ENCODE results near the gene RIMS3.
"Not testable (repeated sequence)": the region's sequence is repeated elsewhere in the genome, so short reads cannot be mapped to it uniquely, and the experiment has no call there.

RIMS3 gene

DNA sequence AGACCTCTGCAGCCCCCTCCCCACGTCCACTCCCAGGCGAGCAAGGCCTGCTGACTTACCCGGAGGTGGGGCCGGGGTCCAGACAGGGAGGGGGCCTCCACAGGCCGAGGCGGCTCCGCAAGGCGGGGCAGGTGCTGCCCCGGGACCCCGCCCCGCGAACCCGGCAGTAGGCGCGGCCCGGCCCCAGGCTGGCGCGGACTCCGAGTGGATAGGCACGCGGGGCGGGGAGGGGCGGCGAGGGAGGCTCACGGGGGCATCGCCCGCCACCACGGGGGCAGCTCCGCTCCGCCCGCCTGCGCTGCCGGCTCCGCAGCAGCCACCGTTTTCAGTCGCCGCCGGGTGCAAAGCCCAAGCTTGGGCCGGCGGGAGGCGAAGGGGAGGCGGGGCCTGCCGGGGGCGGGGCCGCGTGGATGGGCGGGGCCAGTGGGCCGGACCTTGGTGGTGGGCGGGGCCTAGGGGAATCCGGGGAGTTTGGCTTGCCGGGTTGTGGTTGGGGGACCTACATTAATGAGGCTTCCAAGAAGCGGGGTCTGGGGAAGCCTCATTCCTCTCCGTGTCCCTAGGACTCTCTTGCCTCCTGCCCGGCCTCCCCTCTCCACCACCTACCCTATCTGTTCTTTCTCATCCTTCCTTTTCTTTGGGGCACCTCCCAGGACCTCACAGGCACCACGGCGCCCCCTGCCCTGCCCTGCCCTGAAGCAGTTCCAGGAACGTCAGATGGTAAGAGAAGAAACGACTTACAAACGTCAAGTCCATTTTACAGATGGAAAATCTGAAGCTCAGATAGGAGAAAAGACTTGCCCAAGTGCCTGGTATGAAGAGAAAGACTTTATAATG, at the start of gene RIMS3:
TSS of gene RIMS3 (minus strand) at position 348 of the 837 bp plus-strand sequence. CDS start 23,757 bp downstream, outside the sequence.
- peak; percentile 84 for DNase-seq

DNA sequence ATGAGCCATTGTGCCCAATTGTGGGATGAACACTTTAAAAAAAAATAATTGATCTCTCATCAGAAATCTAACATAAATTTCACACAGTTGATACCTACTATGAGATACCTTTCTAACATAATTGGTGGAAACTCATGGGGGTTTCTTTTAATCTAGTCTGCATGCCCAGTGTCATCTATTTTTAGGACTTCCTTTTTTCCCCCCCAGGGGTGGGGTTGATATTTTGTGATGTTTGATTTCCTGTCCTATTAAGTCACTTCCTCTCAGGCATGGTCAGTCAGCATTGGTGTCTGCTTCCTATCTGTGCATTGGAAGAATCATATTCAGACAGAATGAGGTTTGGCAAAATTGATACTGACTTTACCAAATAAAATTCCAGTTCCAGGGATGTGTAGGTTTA, 47.5 kb upstream of the RIMS3 start:
- no peak for DNase-seq

DNA sequence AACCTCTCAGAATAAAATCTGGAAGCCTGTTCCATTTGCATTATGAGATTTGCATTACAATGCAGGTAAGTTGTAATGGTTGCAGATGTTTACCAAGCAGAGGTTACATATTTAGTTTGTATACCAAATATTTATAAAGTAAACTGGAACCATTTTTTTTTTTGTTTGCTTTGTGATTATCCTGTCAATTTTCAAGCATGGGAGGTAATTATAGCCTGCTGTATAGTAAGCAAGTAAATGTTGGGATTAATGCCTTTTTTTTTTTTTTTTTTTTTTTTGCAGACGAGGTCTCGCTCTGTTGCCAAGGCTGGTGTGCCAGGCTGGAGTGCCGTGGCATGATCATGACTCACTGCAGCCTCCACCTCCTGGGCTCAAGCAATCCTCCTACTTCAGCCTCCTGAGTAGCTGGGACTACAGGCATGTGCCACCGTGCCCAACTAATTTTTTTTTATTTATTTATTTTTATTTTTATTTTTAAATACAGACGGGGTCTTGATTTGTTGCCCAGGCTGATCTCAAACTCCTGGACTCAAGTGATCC, 47.0 kb upstream of the RIMS3 start:
- DNase-seq = no peak

DNA sequence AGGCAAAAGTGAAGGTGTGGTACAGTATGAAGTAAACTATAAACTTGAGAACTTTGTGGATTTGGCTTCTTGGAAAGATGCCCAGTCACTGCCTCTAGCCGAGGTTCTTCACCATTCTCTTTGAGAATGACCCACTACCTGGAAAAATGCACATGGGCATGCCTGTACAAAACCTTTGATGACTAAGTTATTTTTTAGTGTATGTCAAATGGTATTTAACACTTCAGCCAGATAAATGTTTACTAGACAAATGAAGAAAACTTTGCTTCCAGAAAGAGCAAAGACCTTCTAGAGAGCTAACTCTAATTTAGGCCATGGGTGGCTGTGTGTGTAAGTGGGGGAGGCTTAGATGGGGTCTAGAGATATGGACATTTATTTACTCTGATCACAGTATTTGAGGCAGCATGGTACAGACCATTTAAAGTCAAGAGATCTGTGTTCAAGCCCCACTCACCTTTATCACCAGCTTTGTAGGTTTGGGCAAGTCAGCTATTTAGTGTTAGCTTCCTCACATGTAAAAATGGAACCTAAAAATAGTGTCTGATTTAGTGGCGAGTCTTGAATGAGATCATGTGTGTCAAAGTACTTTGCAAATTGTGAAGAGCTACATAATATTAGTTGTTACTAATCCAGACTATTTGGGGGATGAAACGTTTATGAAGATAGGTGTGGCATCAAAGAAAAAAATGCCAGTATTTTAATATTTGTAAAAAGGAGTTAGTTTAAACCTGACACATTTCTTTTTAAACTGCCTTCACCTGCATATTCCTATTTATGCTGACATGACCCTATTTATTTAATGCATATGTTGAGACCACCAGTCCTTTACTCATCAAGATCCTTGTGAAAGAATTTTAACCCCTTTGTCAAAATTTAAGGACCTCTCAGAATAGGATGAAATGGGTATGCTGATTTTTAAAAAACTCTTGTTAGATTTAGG, 46.3 kb upstream of the RIMS3 start:
- DNase-seq = no peak

DNA sequence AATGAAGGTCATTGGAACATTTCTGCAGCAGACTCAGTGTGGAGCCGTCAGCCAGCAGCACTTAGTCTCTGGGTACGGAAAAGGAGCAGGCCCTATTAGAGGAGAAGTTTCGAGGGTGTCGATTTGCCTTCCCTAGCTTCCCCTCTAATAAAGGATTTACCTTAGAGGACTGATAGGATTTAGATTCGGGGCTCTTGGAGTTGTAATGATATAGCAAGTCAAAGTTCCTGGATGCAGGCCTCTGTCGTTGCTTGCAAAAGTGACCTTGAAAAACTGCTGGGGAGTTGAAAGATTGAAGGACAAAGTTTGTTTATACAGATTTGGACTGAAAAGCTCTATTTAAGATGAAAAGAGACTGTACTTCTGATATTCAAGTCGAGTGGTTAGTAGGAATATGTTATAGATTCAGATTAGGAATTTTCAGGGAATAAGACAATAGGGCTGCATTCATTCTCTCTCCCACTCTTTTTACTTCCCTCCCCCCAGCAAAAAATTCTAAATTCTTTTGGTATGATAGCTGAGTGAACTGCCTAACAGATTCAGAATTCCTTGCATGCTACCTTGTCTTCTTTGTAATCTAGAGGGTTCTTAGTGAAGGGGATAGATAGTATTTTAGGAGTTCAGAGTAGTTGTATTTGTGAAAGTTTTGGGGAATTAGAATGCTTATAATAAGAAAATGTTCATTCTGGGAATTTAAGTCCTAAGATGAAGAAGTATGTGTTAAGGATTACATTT, 45.3 kb upstream of the RIMS3 start:
- DNase-seq = no peak

DNA sequence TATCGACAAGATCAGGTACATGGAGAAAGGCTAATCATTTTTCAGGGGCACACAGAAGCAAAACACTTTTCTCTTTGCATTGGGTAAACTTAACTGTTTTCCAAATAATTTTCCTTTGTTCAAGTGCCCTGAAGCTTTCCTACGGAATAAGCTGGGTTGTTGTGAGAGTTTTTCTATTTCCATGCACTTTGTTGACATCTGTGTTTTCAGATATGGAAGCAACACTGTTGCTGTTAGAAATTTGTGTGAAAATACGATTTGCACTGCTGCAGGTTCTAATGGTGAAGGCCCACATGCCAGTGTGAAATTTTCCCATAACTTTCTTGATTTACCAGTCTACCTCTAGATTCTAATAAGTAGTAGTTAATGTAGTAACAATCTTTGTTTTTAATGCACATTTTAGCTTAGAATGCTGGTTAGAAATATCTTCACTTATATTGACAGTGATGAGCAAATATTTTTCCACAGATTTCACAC, 44.4 kb upstream of the RIMS3 start:
- DNase-seq = no peak

DNA sequence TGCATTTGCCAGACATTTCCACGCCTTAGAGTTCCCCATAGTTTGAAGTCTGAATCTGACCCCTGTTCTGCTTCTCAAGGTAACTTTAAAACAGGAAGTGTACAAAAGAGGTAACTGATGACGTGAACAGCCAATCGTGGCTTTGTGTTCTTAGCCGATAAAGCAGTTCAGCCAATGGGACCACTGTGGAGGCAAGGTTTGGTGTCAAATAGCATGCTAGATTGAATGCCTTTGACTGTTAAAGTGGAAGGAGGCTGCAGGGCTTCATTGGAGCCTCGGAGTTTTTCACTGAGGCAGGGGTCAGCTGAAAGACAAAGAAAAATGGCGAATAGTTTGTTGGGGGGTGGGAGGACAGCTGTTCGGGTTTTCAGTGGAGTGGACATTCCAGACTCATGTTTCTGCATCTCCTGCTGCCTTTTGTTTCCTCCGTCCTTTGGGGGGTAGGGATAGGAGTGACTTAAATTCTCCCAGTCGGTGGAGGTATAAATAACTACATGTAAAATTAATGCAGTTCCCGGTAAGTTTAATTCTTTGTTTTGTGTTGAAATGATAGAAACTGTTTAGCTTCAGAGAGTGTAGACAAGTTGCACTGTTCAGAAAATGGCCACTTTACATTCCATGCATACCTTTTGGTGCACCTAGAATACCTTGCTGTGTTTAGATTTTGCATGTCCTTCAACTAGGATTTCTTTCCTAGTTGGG, 43.8 kb upstream of the RIMS3 start:
- DNase-seq = peak; percentile 64

DNA sequence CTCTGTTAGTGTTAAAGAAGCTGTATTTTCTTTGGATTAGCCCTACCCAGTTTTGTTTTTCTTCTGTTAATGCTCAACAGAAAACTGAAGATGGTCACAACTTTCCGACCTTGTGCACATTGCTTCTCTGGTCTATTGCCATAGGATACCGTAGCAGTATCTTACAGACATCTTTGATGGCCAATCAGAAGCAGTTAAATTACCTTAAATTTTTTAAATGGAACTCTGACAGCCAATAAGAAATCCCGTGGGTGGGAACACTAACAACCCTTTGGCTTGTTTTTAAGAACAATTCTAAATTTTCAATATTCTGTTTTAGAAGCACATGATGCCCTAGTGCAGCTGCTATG, 43.2 kb upstream of the RIMS3 start:
- no peak for DNase-seq

DNA sequence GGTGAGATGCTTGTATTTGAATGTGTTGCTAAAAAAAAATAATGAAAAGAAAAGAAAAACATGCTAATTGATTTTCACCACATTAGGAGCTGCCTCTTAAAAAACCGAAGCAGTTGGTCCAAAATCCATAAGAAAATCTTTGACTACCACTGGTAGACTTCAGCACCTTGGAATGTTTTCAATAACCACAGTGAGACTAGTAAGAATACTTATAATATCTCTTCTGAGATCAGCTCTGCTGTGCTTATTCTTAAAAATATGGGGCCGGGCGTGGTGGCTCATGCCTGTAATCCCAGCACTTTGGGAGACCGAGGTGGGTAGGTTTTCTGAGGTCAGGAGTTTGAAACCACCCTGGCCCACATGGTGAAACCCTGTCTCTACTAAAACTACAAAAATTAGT, 41.1 kb upstream of the RIMS3 start:
- no peak for DNase-seq

DNA sequence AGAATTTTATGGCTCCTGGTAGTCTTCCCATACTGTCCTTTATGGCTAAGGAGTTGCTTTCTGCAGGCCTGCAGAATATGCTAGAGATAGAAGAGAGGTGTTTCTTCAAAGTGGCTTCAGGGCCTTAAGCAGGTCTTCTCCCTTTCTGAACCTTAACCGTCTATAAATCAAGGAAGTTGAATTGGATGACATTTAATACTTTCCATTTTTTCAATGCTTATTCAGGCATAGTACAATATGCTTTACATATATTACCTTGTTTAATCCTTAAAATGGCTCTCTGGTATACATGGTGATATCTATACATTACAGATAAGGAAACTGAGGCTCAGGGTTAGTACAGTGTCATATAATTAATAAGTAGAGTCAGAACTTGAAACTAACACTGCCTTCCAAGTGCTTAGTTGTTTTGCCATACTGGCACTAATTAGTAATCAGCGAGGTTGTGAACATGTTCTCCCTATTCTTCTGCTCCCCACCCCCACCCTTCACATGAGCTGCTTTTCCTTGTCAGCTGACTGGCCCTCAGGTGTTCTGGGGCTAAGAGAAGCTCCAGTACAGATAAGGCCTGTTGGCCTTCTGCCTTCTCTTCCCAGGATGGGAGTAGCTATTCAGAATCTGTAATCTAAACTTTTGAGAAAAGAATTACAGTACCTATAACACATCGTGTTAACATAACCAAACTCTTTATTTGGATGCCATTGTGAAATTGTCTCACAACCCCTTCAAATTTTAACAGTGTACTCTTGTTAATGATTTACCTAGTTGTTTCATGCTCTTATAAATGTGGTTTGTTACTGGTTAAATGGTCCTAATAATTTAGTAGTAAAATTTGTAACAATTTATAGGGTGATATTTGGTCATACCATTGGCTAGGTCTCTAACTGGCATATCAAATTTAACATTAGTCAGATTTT, 39.6 kb upstream of the RIMS3 start:
- no peak for DNase-seq

DNA sequence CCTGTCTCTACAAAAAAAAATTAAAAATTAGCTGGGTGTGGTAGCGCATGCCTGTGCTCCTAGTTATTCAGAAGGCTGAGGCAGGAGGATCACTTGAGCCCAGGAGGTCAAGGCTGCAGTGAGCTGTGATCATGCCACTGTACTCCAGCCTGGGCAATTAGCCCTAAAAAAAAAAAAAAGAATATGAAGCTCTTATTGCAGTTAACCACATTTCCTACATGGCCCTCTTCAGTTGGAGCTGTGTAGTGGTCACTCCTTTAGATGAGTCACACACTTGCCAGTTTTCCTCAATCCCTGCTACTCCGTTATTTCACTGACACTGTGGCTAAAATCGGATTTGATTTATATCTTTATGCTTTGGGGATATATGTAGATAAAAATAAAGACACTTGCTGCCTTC, 37.8 kb upstream of the RIMS3 start:
- DNase-seq = no peak

DNA sequence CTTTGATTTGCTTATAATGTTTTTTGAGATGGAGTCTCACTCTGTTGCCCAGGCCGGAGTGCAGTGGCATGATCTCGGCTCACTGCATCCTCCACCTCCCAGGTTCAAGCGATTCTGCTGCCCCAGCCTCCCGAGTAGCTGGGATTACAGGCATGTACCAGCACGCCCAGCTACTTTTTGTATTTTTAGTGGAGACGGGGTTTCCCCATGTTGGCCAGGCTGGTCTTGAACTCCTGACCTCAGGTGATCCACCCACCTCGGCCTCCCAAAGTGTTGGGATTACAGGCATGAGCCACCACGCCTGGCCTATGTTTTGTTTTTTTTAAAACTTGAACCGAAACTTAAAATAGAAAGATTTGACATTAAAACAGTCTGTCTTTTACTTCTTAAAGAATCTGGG, 37.3 kb upstream of the RIMS3 start:
- DNase-seq = not testable (repeated sequence)

DNA sequence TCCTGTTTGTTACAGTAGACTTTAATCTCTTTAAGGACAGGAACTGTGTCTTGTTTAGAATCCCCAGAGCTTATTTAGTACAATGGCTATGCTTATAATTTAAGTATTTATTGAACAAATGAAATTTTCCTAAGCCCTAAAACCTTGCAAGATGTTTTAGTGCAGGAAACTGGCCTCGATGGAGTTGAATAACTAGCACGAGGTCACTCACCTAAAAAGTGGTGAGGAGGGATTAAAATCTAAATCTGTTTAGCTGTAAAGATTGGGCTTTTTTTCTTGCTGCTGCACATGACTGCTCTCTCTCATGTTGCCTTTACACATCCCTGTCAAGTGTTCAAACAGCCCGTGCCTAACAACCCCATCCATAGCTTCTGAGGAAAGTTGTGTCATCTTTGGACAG, 36.2 kb upstream of the RIMS3 start:
- DNase-seq = no peak

DNA sequence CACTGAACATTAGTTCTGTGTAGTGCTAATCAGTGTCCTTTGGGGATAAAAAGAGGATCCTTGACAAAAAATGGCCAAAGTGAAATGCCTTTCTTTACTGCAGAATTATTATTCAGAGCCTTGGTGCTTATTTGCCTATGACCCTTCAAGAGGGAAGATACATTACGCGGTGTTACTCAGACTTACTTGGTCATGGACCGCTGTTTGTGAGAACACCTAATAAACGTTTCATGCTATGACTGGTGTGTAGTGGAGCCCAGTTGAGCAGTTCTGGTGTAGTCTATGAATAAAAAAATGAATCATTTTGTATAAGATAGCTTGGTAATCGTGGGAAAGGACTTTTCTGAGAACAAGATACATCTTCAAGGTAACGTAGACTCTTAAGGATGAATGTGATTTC, 34.3 kb upstream of the RIMS3 start:
- no peak for DNase-seq

DNA sequence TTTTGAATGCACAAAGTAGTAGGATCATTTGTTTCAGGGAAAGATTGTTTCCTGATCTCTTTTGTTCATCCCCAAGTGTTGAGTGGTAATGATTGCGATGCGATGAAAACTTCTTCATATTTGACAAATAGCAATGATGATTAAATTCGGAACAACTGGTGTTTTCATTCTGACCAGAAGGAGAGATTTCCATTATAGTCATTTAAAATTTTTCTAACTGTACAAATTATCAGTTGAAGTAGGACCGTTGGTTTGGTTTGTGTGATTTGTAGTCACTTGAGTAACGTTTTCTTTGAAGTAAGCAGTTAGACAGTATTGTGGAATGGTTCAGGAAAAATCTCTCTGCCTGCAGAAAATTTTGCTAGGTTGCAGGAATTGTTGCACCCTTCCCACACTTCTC, 32.0 kb upstream of the RIMS3 start:
- no peak for DNase-seq

DNA sequence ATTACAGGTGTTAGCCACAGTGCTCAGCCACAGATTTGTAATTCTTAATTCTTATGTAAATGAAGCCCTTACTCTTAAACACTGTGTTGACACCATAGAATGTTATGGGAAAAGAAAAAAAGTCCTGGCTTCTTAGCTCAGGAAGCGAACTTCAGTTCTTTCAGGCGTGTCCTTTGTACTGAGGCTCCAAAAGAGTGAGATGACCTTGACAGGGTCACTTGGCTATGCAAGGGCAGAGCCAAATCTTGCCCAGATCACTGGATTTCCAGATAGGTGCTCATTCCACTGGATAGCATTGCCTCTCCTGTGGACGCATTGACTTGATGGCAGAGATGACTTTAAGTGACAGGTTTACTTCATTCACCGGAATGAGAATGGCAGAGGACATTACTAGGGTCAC, 30.8 kb upstream of the RIMS3 start:
- DNase-seq = no peak

DNA sequence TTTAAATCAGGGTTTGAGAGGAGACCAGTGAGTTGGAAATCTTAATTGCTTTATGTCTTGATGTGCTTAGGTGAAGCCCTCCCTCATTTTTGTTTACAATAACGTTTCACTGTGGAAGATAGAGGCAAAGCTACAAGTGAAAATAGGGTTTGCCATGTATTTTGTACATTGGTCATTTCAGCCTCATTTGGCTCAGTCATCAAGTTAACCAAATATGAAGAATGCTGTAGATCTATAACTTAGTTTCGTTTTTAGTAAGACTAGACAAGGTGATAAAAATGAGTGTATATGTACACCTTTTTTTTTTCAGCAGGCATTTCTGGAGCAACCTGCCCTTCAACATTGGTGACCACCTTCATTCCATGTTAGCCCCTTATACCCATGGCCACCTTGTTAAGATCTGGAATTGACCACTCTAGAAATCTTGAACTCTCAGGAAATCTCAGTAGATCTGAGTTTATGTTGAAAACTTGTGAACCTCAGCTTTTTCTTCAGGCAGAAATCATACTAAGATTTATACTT, 28.9 kb upstream of the RIMS3 start:
- no peak for DNase-seq

DNA sequence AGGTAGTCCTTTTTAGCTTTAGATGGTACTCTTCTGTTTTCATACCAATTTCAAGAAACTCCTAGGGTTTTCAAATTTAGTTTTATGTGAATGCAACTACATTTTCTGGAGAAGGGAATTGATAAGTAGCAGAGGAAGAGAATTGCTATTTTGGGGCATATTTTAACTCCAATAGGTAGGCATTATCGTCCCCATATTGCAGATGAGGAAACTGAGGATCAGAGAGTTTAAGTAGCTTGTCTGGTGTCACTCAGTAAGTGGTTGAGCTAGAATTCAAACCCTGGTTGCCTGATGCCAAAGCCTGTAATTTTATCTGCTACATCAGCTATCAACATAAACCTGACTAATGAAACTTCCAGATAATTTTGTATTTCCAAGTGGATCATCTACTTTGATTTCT, 27.9 kb upstream of the RIMS3 start:
- no peak for DNase-seq

DNA sequence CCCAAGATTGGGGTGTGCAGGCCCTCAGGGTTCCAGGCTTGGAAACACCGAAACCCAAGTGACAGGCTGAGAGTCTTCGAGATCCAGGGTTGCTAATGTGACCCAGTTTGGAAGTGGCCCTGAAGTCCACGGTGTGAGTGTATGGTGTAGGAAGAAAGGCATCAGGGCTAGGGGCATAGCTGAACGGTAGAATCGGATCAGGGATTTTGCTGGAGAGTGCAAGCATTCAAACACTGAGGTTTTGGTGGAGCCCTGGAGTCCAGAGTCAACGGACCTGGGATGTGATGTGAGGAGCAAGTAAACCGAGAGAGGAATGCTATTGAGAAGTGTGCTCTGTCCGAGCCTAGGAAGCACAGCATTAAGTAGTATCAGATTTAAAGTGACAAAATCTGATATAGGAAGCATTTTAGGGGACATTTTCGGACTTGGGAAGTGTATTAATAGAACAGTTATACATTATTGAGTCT, 27.0 kb upstream of the RIMS3 start:
- no peak for DNase-seq

DNA sequence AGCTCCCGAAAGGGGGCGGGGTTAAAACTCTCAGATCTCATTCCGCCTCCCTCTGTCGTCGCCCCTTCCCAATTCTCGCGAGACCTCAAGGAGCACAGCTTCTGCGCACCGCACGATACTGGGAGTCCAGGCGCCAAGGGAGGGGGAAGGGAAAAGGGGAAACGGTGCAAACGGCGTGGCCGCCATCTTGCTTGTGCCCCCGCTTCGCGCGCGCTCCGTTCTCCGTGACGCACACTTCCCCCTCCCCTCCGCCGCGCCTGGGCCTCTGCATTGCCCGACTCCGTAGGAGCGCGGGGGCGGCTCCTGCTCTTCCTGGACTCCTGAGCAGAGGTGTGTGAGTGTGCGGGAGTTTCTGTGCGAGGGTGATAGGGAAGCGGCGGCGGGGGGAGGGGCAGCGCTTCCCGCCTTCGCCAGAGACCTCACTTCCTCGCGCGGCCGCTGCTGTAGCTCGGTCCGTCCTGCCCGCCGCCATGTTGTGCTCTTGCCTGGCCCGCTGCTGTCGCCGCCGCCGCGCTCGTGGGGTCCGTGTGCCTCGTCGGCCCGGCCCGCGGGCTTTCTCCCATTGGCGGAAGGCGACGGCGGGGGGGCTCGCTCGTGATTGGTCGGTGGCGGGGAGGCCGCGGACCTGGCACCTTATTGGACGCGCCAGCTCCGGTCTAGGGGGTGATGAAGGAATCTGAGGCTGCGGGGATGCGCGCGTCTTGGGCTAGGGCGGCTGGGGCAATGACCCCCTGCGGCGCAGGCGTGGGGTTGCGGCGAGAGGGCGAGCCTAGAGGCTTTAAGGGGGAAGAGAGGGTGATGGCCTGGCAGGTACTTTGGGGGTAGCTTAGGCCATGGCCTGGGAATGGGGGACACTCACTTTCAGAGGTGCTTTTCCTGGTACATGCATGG, 26.3 kb upstream of the RIMS3 start, which contains the start of gene NFYC:
TSS of gene NFYC (plus strand) at position 167 of the 891 bp plus-strand sequence. CDS start 47,140 bp downstream, outside the sequence.
- DNase-seq = peak; percentile 93
